Body of pancreas (tissue), 4 donors: Measurements from ENCODE around the gene LRG1. TPM values are rescaled to one million over a fixed set of nuclear protein-coding genes. Genes with fewer than 3 reads are reported as not detected.

Experiments
- ATAC-seq: fragments of 150-250 bp; one replicate; pipeline ENCODE4 v1.9.1; 2016
- DNase-seq, 4 donors: peaks; one replicate each; pipeline ENCODE4 v3.0.0-alpha.2; 2019
- H3K27ac ChIP-seq, 4 donors: fragments of 200-600 bp; sonication (generic); 1 replicate in 3 of 4; 2 replicates in 1 of 4; pipeline versions ENCODE4 v1.5.1 to v1.6.1; 2016 to 2019; ENCODE audit warnings: mild to moderate bottlenecking in 1 of 4, mixed read lengths in 1 of 4, moderate library complexity in 1 of 4
- H3K27me3 ChIP-seq, 2 donors: fragments of 200-600 bp; sonication (generic); one replicate each; pipeline ENCODE4 v1.6.0; 2016; ENCODE audit warnings: mild to moderate bottlenecking in 1 of 2
- H3K36me3 ChIP-seq, 2 donors: fragments of 200-600 bp; sonication (generic); replicated peaks in 1 of 2; 2 replicates each; pipeline ENCODE4 v1.5.1; 2016; ENCODE audit warnings: low read depth in 2 of 2; ENCODE audit not compliant: insufficient read depth in 1 of 2
- H3K4me1 ChIP-seq: fragments of 200-600 bp; sonication (generic); one replicate; pipeline ENCODE4 v1.6.0; 2016
- H3K4me3 ChIP-seq, 2 donors: fragments of 200-600 bp; sonication (generic); 1 replicate in 1 of 2; 2 replicates in 1 of 2; pipeline ENCODE4 v1.5.1; 2016 to 2019
- H3K9me3 ChIP-seq, 3 donors: fragments of 200-600 bp; sonication (generic); 1 replicate in 2 of 3; 2 replicates in 1 of 3; pipeline ENCODE4 v1.5.1; 2016
- POLR2A ChIP-seq, 3 donors: fragments of 450-650 bp; IDR thresholded peaks; one replicate each; pipeline ENCODE4 v1.6.1; 2016; ENCODE audit warnings: antibody characterized with exemption in 3 of 3, mild to moderate bottlenecking in 2 of 3
- WGBS, 2 donors: methylation state at CpG; one replicate each; pipeline ENCODE4 v1.1.5; 2017; 5-methylcytosine and 5-hydroxymethylcytosine counted together
- intact Hi-C: fragments of 100-400 bp; cut with DNase I; formaldehyde crosslinking; loops from one replicate; pipeline ENCODE4 v1.15.1; 2023
- total RNA-seq, 2 donors: library from RNA; depleted of rRNA; stranded (reverse); fragments of >200 nt; gene quantifications; one replicate each; pipeline ENCODE4 v1.1.0, GENCODE V29; 2016
- TF ChIP-seq, protein P1 (sequence below), 7 experiments: fragments of 450-650 bp in 4 of 7; fragments of 200-600 bp in 3 of 7; sonication (generic) in 3 of 7; IDR thresholded peaks; one replicate each; pipeline ENCODE4 v1.5.1; 2016 to 2019; ENCODE audit warnings: antibody characterized with exemption in 7 of 7

LRG1 gene
- total RNA-seq, 2 donors from 2014 or later: 8.8 to 21.1 TPM

DNA sequence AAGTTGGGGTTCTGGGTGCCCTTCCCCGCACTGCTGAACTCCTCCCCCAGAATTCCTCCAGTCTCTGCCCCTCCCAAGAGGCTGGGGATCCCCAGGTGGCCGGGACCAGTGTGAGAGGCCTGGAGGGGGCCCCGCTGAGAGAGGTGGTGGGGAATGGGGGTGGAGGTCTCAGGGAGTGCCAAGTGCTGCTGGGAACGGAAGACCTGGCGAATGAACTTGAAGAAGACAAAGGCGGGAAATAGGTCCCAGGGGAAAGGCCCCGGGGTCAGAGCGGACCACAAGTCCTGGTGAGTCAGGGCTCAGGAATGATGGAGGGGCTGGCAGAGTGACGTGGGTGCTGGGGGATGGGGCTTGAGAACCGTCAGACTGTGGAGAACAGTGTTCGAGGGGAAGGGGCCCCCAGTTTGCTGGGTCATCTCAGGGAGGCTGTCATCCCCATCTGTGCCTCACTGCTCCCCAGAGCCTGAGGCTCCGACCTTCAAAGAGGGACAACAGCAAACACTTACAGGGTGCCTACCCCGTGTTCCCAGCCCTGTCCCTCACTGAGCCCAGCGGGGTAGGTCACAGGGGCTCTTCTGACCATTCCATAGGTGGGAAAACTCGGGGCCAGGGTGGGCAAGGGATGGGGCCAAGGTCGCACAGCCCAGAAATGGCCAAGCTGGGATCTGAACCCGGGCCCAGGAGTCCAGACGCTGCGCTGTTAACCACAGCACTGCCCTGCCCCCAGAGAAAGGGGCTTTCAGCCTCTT lies 35.6 kb upstream of the LRG1 start:
- H3K4me3 ChIP-seq: no peak overlapping the region
- peaks cover 0 to 17% of the 10 kb centered on the region in 2 donors for H3K27me3 ChIP-seq
- no peaks in the 10 kb centered on the region for H3K4me1 ChIP-seq
- ATAC-seq (peak; percentile 66), DNase-seq (peak; percentile 35 to 72 (median 54))
- H3K36me3 ChIP-seq: no peaks in the 10 kb centered on the region
- 23 to 35% methylated on average over 16 to 19 of the region's 19 CpGs for WGBS, 2 donors
- no peaks in the 10 kb centered on the region for H3K9me3 ChIP-seq
- TF ChIP-seq, protein P1, sequence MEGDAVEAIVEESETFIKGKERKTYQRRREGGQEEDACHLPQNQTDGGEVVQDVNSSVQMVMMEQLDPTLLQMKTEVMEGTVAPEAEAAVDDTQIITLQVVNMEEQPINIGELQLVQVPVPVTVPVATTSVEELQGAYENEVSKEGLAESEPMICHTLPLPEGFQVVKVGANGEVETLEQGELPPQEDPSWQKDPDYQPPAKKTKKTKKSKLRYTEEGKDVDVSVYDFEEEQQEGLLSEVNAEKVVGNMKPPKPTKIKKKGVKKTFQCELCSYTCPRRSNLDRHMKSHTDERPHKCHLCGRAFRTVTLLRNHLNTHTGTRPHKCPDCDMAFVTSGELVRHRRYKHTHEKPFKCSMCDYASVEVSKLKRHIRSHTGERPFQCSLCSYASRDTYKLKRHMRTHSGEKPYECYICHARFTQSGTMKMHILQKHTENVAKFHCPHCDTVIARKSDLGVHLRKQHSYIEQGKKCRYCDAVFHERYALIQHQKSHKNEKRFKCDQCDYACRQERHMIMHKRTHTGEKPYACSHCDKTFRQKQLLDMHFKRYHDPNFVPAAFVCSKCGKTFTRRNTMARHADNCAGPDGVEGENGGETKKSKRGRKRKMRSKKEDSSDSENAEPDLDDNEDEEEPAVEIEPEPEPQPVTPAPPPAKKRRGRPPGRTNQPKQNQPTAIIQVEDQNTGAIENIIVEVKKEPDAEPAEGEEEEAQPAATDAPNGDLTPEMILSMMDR (IDR thresholded peaks at IDR 0.05): no peak
- no peak for TF ChIP-seq POLR2A (IDR thresholded peaks at IDR 0.05)
- H3K27ac ChIP-seq: peak overlapping the region in 2 of 4 donors; percentile 42 to 62
- intact Hi-C loops: loop anchor here (10.0 kb wide), 1 partner anchor 59 kb away; the partner anchor contains the start of gene TNFAIP8L1

DNA sequence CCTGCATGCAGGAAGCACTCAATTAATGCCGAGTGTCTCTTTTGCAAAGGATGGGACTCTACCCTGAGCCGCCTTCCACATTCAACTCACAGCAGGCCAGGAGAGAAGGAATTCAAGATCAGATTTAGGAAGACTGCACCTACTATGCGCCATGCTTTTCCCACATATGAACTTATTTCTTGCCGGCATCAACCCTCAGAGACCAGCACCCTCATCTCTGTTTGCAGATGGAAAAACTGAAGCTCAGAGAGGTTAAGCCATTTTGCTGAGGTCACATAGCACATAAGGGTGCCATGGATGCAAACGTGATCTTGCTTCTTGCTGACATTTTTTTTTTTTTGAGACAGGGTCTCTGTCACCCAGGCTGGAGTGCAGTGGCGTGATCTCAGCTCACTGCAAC lies 33.8 kb upstream of the LRG1 start:
- Histone ChIP-seq H3K27me3 (peaks cover 0 to 14% of the 10 kb centered on the region in 2 donors), H3K4me1 (no peaks in the 10 kb centered on the region), H3K9me3 (no peaks in the 10 kb centered on the region), H3K4me3 (no peak overlapping the region), H3K36me3 (no peaks in the 10 kb centered on the region), H3K27ac (no peak overlapping the region)
- intact Hi-C loops: loop anchor here (10.0 kb wide), 1 partner anchor 61 kb away; the partner anchor contains the start of gene TNFAIP8L1
- TF ChIP-seq, protein P1 (IDR thresholded peaks at IDR 0.05): no peak
- TF ChIP-seq POLR2A (IDR thresholded peaks at IDR 0.05): no peak
- ATAC-seq: no peak
- 59 to 64% methylated on average over 6 of the region's 6 CpGs for WGBS, 2 donors
- DNase-seq: no peak

DNA sequence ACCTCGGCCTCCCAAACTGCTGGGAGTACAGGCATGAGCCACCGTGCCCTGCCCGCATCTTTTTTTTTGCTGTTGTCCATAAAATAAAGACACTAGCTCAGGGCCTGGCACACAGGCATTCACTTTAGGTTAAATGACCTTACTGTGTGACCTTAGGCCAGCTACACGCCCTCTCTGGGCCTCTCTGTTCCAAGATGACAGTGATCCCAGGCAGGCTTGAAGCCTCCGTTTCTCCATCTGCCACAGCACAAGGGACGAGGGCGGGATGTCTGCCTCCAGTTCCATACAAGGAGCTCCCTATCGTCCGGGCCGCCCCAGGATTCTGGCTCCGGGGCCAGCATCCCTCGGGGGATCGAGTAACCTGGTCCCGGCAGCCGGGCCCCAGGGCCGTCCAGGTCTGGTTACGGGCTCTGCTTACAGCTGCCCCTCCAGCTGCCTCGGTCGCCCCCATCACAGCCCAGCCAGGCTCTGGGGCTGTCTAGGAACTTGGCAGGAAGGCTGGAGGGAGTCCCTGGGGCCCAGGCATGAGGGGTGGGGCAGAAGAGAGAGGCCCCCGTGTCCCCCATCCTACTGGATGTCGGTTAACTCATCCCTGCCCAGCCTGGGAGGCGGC lies 31.6 kb upstream of the LRG1 start:
- no peak for TF ChIP-seq POLR2A (IDR thresholded peaks at IDR 0.05)
- TF ChIP-seq, protein P1 (IDR thresholded peaks at IDR 0.05): no peak
- no peak overlapping the region for H3K4me3 ChIP-seq
- H3K9me3 ChIP-seq: no peaks in the 10 kb centered on the region
- 57 to 84% methylated on average over 10 to 22 of the region's 22 CpGs for WGBS, 2 donors
- ATAC-seq: no peak
- intact Hi-C loops: loop anchor here (10.0 kb wide), 1 partner anchor 63 kb away; the partner anchor contains the start of gene TNFAIP8L1
- peaks cover 0 to 14% of the 10 kb centered on the region in 2 donors for H3K27me3 ChIP-seq
- no peaks in the 10 kb centered on the region for H3K4me1 ChIP-seq
- no peak overlapping the region for H3K27ac ChIP-seq
- H3K36me3 ChIP-seq: no peaks in the 10 kb centered on the region
- DNase-seq: no peak

DNA sequence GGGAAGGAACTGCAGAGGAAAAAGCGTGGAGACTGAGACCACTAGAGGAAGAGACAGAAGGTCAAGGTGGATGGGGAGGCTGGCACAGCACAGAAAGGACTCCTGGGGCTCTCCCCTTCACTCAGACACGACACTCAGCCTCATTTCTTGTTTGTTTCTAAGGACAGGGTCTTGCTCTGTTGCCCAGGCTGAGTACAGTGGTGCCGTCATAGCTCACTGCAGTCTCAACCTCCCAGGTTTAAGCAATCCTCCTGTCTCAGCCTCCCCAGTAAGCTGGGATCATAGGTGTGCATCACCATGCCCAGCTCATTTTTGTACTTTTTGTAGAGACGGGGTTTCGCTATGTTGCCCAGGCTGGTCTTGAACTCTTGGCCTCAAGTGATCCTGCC lies 31.1 kb upstream of the LRG1 start:
- H3K4me1 ChIP-seq: no peaks in the 10 kb centered on the region
- intact Hi-C loops: loop anchor here (10.0 kb wide), 1 partner anchor 64 kb away; the partner anchor contains the start of gene TNFAIP8L1
- no peak for DNase-seq
- ATAC-seq: no peak
- H3K9me3 ChIP-seq: no peaks in the 10 kb centered on the region
- 84 to 87% methylated on average over 5 of the region's 5 CpGs for WGBS, 2 donors
- no peaks in the 10 kb centered on the region for H3K36me3 ChIP-seq
- peaks cover 0 to 14% of the 10 kb centered on the region in 2 donors for H3K27me3 ChIP-seq
- H3K27ac ChIP-seq: no peak overlapping the region
- no peak overlapping the region for H3K4me3 ChIP-seq
- TF ChIP-seq, protein P1 (IDR thresholded peaks at IDR 0.05): no peak
- TF ChIP-seq POLR2A (IDR thresholded peaks at IDR 0.05): no peak
